ENCODE results near the gene SYNGR1. TPM values are rescaled to one million over a fixed set of nuclear protein-coding genes. Genes with fewer than 3 reads are reported as not detected.
A peak's percentile ranks its signal among the peaks of the same experiment; 100 is the strongest.

SYNGR1 gene
- total and polyA plus RNA-seq, 2 donors (not counting 1 experiment from before 2014, with no cell fraction given): 13.0 to 13.5 TPM

DNA sequence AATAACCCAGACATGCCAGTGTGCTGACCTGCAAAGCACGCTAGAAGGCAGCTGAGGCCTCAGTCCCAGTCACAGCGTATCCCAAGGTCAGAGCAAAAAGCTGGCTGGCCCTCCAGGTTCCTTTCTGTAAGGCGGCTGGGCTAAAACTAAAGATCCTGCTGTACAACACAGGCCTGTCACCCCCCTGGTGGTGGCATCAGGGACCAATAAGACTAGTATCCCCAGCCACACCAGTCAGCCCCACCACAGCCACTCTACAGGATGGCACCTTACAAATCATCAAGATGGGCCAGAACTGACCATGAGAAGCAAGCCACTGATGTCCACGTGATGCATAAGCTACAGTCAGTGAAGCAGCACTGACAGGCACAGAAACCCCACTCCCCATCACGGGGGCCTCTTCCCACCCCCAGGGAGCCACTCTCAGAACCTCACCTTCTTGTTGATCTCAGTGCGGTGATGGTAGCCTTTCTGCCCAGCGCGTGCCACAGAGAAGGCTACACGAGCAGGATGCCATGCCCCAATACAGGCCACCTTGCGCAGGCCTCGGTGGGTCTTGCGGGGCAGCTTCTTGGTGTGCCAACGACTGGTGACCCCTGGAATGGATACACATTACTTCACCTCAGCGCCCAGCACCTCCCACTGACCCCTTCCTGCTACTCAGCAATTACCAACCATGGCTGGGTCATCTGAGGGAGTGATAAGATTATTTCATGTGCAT lies 35.4 kb upstream of the SYNGR1 start:
- Histone ChIP-seq H3K4me3 (replicated peaks in 1 of 4; ENCODE audit: control extremely low read depth in 1 of 4, insufficient read depth in 1 of 4, low read depth in 3 of 4, low read length in 4 of 4) (no peak overlapping the region), H2AFZ (ENCODE audit: low read length) (no peak overlapping the region), H3K4me2 (ENCODE audit: extremely low read depth, insufficient read depth, low read length) (peak overlapping the region; percentile 13), H3K36me3 (ENCODE audit: control insufficient read depth, insufficient read depth, low read length) (peaks cover 62% of the 10 kb centered on the region), H3K79me2 (ENCODE audit: control insufficient read depth, insufficient read depth, low read length) (peaks cover 68% of the 10 kb centered on the region), H3K27ac (ENCODE audit: insufficient read depth, low read length) (no peak overlapping the region), H4K20me1 (ENCODE audit: control insufficient read depth, extremely low read depth, insufficient read depth, low read length) (peaks cover 2% of the 10 kb centered on the region), H3K9me3 (ENCODE audit: control insufficient read depth, insufficient read depth, low read depth, low read length) (no peaks in the 10 kb centered on the region), H3K27me3 (ENCODE audit: control insufficient read depth, insufficient read depth, low read length) (no peaks in the 10 kb centered on the region), H3K4me1 (ENCODE audit: control insufficient read depth, extremely low read depth, insufficient read depth, low read length) (peaks cover 26% of the 10 kb centered on the region), H3K9ac (ENCODE audit: insufficient read depth, low read length) (no peak overlapping the region)
- DNase-seq (ENCODE audit: low read depth in 2 of 2): no peak
- TF ChIP-seq EZH2 (IDR thresholded peaks at IDR 0.05; ENCODE audit: low read length, missing control alignments): no peak
- TF ChIP-seq, protein P1, sequence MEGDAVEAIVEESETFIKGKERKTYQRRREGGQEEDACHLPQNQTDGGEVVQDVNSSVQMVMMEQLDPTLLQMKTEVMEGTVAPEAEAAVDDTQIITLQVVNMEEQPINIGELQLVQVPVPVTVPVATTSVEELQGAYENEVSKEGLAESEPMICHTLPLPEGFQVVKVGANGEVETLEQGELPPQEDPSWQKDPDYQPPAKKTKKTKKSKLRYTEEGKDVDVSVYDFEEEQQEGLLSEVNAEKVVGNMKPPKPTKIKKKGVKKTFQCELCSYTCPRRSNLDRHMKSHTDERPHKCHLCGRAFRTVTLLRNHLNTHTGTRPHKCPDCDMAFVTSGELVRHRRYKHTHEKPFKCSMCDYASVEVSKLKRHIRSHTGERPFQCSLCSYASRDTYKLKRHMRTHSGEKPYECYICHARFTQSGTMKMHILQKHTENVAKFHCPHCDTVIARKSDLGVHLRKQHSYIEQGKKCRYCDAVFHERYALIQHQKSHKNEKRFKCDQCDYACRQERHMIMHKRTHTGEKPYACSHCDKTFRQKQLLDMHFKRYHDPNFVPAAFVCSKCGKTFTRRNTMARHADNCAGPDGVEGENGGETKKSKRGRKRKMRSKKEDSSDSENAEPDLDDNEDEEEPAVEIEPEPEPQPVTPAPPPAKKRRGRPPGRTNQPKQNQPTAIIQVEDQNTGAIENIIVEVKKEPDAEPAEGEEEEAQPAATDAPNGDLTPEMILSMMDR (conservative IDR thresholded peaks at IDR 0.05 in 1 of 2, IDR thresholded peaks at IDR 0.05 in 1 of 2; ENCODE audit: low read depth in 1 of 2, low read length in 2 of 2): peak in 1 of 2 donors; percentile 5

DNA sequence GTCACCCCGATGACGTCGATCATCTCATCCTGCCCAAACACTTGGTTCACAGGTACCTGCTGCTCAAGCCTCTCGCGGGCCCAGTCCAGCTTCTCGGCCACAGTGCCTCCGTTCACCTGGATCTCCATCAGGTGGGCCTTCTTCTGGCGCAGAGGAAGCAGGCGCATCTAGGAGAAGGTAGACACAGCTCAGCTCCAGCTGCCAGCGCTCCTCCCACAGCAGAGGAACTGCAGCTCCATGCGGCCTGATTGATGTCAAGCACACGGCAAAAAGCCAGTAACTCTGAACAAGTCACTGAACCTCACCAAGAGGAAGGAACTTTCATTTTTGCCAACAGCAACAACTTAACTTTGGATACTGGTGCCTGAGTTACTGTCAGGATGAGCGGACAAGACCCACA lies 34.4 kb upstream of the SYNGR1 start:
- H3K9ac ChIP-seq (ENCODE audit: insufficient read depth, low read length): peak overlapping the region; percentile 28
- H3K9me3 ChIP-seq (ENCODE audit: control insufficient read depth, insufficient read depth, low read depth, low read length): no peaks in the 10 kb centered on the region
- DNase-seq (ENCODE audit: low read depth in 2 of 2): no peak
- peaks cover 61% of the 10 kb centered on the region for H3K36me3 ChIP-seq (ENCODE audit: control insufficient read depth, insufficient read depth, low read length)
- peaks cover 2% of the 10 kb centered on the region for H4K20me1 ChIP-seq (ENCODE audit: control insufficient read depth, extremely low read depth, insufficient read depth, low read length)
- no peaks in the 10 kb centered on the region for H3K27me3 ChIP-seq (ENCODE audit: control insufficient read depth, insufficient read depth, low read length)
- peak overlapping the region; percentile 26 for H3K27ac ChIP-seq (ENCODE audit: insufficient read depth, low read length)
- TF ChIP-seq, protein P1 (conservative IDR thresholded peaks at IDR 0.05 in 1 of 2, IDR thresholded peaks at IDR 0.05 in 1 of 2; ENCODE audit: low read depth in 1 of 2, low read length in 2 of 2): no peak
- TF ChIP-seq EZH2 (IDR thresholded peaks at IDR 0.05; ENCODE audit: low read length, missing control alignments): no peak
- peak overlapping the region; percentile 52 to 91 (median 80) for H3K4me3 ChIP-seq (replicated peaks in 1 of 4; ENCODE audit: control extremely low read depth in 1 of 4, insufficient read depth in 1 of 4, low read depth in 3 of 4, low read length in 4 of 4)
- H2AFZ ChIP-seq (ENCODE audit: low read length): no peak overlapping the region
- peak overlapping the region; percentile 88 for H3K4me2 ChIP-seq (ENCODE audit: extremely low read depth, insufficient read depth, low read length)
- peaks cover 68% of the 10 kb centered on the region for H3K79me2 ChIP-seq (ENCODE audit: control insufficient read depth, insufficient read depth, low read length)
- H3K4me1 ChIP-seq (ENCODE audit: control insufficient read depth, extremely low read depth, insufficient read depth, low read length): peaks cover 18% of the 10 kb centered on the region

DNA sequence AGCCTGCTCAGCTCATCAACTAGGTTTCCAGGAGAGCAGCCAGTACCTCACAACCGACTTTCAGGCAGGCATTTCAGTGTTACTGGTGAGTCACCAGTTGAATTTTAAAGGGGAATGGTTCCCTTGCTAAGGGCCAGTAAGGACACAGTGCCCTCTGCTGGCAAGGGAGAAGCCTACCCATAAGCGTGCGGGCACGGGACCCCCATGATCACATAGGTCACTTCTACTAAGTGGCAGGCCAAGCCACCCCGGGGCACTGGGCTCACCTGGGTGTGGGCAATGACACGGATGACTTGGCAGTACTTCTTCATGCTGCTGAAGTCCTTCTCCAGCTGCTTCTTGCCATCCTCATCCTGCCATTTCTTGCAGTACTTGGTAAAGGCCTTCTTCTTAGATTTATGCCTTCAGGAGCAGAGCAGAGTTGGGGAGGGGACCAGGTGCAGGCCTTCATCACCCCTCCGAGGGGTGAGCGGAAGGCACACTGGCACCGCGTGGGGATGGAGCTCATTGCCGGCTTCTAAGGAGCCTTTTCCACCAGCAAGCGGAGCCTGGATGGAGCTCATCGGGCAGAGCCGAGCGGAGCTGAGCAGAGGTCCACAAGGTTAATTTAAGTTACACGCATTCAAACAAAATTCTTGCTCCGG lies 33.2 kb upstream of the SYNGR1 start:
- H3K4me2 ChIP-seq (ENCODE audit: extremely low read depth, insufficient read depth, low read length): peak overlapping the region; percentile 97
- H3K27me3 ChIP-seq (ENCODE audit: control insufficient read depth, insufficient read depth, low read length): no peaks in the 10 kb centered on the region
- no peak for TF ChIP-seq EZH2 (IDR thresholded peaks at IDR 0.05; ENCODE audit: low read length, missing control alignments)
- TF ChIP-seq, protein P1 (conservative IDR thresholded peaks at IDR 0.05 in 1 of 2, IDR thresholded peaks at IDR 0.05 in 1 of 2; ENCODE audit: low read depth in 1 of 2, low read length in 2 of 2): peak; percentile 85 to 94
- H3K9me3 ChIP-seq (ENCODE audit: control insufficient read depth, insufficient read depth, low read depth, low read length): no peaks in the 10 kb centered on the region
- H3K79me2 ChIP-seq (ENCODE audit: control insufficient read depth, insufficient read depth, low read length): peaks cover 68% of the 10 kb centered on the region
- H3K4me3 ChIP-seq (replicated peaks in 1 of 4; ENCODE audit: control extremely low read depth in 1 of 4, insufficient read depth in 1 of 4, low read depth in 3 of 4, low read length in 4 of 4): peak overlapping the region; percentile 70 to 96 (median 90)
- peaks cover 18% of the 10 kb centered on the region for H3K4me1 ChIP-seq (ENCODE audit: control insufficient read depth, extremely low read depth, insufficient read depth, low read length)
- H3K9ac ChIP-seq (ENCODE audit: insufficient read depth, low read length): peak overlapping the region; percentile 21
- H4K20me1 ChIP-seq (ENCODE audit: control insufficient read depth, extremely low read depth, insufficient read depth, low read length): peaks cover 2% of the 10 kb centered on the region
- no peak overlapping the region for H2AFZ ChIP-seq (ENCODE audit: low read length)
- peaks cover 53% of the 10 kb centered on the region for H3K36me3 ChIP-seq (ENCODE audit: control insufficient read depth, insufficient read depth, low read length)
- H3K27ac ChIP-seq (ENCODE audit: insufficient read depth, low read length): peak overlapping the region; percentile 90
- DNase-seq (ENCODE audit: low read depth in 2 of 2): peak; percentile 93 to 95
